Hepatocyte (in vitro differentiated cells): ENCODE data around the gene DIP2C. TPM values are rescaled to one million over a fixed set of nuclear protein-coding genes. Genes with fewer than 3 reads are reported as not detected.

ENCODE experiments used
- DNase-seq: peaks from one replicate; pipeline ENCODE4 v3.0.0-alpha.2; 2016; ENCODE audit warnings: low spot score
- H2AFZ ChIP-seq: fragments of 200-600 bp; sonication (generic); 2 replicates; pipeline ENCODE4 v1.6.0; 2016; ENCODE audit warnings: antibody characterized with exemption, mild to moderate bottlenecking
- H3K27ac ChIP-seq: fragments of 200-600 bp; sonication (generic); 2 replicates; pipeline ENCODE4 v1.5.1; 2016; ENCODE audit warnings: mild to moderate bottlenecking
- H3K27me3 ChIP-seq: fragments of 200-600 bp; sonication (generic); 2 replicates; pipeline ENCODE4 v1.6.1; 2016
- H3K36me3 ChIP-seq: fragments of 200-600 bp; sonication (generic); replicated peaks from 2 replicates; pipeline ENCODE4 v1.5.1; 2016; ENCODE audit warnings: low read depth; ENCODE audit not compliant: insufficient read depth
- H3K4me1 ChIP-seq: fragments of 200-600 bp; sonication (generic); 2 replicates; pipeline ENCODE4 v1.5.1; 2016; ENCODE audit warnings: mild to moderate bottlenecking, moderate library complexity; ENCODE audit not compliant: insufficient read depth
- H3K4me2 ChIP-seq: fragments of 200-600 bp; sonication (generic); 2 replicates; pipeline ENCODE4 v1.6.0; 2016
- H3K4me3 ChIP-seq: fragments of 200-600 bp; sonication (generic); 2 replicates; pipeline ENCODE4 v1.5.1; 2016; ENCODE audit warnings: mild to moderate bottlenecking
- H3K79me2 ChIP-seq: fragments of 200-600 bp; sonication (generic); 2 replicates; pipeline ENCODE4 v1.6.0; 2017; ENCODE audit warnings: mild to moderate bottlenecking
- H3K9me2 ChIP-seq: fragments of 200-600 bp; sonication (generic); replicated peaks from 2 replicates; pipeline ENCODE4 v1.6.0; 2017; ENCODE audit warnings: mild to moderate bottlenecking; ENCODE audit not compliant: insufficient read depth
- H3K9me3 ChIP-seq: fragments of 200-600 bp; sonication (generic); 2 replicates; pipeline ENCODE4 v1.5.1; 2016; ENCODE audit warnings: low read depth, mild to moderate bottlenecking
- H4K20me1 ChIP-seq: fragments of 200-600 bp; sonication (generic); 2 replicates; pipeline ENCODE4 v1.6.0; 2016; ENCODE audit warnings: mild to moderate bottlenecking; ENCODE audit not compliant: insufficient read depth, poor library complexity, severe bottlenecking
- EZH2 ChIP-seq: fragments of 200-600 bp; sonication (generic); IDR thresholded peaks from 2 replicates; pipeline ENCODE4 v1.6.1; 2016; ENCODE audit warnings: antibody characterized with exemption, mild to moderate bottlenecking, borderline replicate concordance
- EZH2phosphoT487 ChIP-seq: fragments of 200-600 bp; sonication (generic); IDR thresholded peaks from one replicate; pipeline ENCODE4 v1.6.1; 2018; ENCODE audit warnings: antibody characterized with exemption, mild to moderate bottlenecking, low read depth, moderate library complexity; ENCODE audit not compliant: unreplicated experiment, severe bottlenecking
- WGBS: methylation state at CpG from one replicate; pipeline ENCODE4 v1.1.6; 2016; ENCODE audit warnings: low lambda C conversion rate; ENCODE audit errors: missing lambda C conversion rate; 5-methylcytosine and 5-hydroxymethylcytosine counted together
- polyA plus RNA-seq: library from polyadenylated mRNA; unstranded; fragments of >200 nt; fragmentation: Nextera tagmentation; extraction: Ambion mirVana; gene quantifications from 2 replicates; pipeline ENCODE4 v1.2.1, GENCODE V29; 2016
- total RNA-seq: library from RNA; depleted of rRNA; stranded (reverse); fragments of >200 nt; gene quantifications from 2 replicates; pipeline ENCODE4 v1.2.3, GENCODE V29; 2014
- TF ChIP-seq, protein P1 (sequence below): fragments of 200-600 bp; sonication (generic); IDR thresholded peaks from 2 replicates; pipeline ENCODE4 v1.5.1; 2016; ENCODE audit warnings: antibody characterized with exemption, mild to moderate bottlenecking; ENCODE audit not compliant: poor library complexity

The DIP2C gene
- total and polyA plus RNA-seq, 2 experiments from 2014 or later: 11.1 to 12.8 TPM

DNA sequence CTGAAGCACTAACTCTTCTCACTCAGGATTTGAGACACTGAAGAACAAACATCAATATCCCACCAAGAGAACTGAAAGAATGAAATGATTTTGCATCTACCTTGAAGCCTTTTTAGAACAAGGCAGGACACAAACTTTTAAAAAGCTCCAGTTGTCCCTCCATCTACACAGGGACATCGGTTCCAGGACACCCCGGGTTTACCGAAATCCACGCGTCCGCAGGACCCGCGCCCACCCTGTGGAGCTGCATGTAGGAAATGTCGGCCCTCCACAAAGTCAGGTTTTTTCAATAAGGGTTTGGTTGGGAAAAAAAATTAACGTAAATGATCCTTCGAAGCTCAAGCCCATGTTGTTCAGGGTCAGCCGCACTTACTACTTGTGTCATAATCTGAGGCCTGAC, 94.0 kb downstream of the DIP2C start:
- no peak for TF ChIP-seq EZH2
- no peak for TF ChIP-seq EZH2phosphoT487
- TF ChIP-seq, protein P1, sequence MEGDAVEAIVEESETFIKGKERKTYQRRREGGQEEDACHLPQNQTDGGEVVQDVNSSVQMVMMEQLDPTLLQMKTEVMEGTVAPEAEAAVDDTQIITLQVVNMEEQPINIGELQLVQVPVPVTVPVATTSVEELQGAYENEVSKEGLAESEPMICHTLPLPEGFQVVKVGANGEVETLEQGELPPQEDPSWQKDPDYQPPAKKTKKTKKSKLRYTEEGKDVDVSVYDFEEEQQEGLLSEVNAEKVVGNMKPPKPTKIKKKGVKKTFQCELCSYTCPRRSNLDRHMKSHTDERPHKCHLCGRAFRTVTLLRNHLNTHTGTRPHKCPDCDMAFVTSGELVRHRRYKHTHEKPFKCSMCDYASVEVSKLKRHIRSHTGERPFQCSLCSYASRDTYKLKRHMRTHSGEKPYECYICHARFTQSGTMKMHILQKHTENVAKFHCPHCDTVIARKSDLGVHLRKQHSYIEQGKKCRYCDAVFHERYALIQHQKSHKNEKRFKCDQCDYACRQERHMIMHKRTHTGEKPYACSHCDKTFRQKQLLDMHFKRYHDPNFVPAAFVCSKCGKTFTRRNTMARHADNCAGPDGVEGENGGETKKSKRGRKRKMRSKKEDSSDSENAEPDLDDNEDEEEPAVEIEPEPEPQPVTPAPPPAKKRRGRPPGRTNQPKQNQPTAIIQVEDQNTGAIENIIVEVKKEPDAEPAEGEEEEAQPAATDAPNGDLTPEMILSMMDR: no peak
- no peaks in the 10 kb centered on the region for H3K36me3 ChIP-seq
- no peak for DNase-seq
- H2AFZ ChIP-seq: no peak overlapping the region
- no peak overlapping the region for H3K27ac ChIP-seq
- no peaks in the 10 kb centered on the region for H3K9me2 ChIP-seq
- H3K79me2 ChIP-seq: peaks cover 78% of the 10 kb centered on the region
- H3K4me1 ChIP-seq: no peaks in the 10 kb centered on the region
- H3K4me2 ChIP-seq: no peak overlapping the region
- 95% methylated on average over 12 of the region's 12 CpGs for WGBS
- no peak overlapping the region for H3K4me3 ChIP-seq
- no peaks in the 10 kb centered on the region for H3K27me3 ChIP-seq
- H4K20me1 ChIP-seq: peaks cover 22% of the 10 kb centered on the region
- H3K9me3 ChIP-seq: no peaks in the 10 kb centered on the region

DNA sequence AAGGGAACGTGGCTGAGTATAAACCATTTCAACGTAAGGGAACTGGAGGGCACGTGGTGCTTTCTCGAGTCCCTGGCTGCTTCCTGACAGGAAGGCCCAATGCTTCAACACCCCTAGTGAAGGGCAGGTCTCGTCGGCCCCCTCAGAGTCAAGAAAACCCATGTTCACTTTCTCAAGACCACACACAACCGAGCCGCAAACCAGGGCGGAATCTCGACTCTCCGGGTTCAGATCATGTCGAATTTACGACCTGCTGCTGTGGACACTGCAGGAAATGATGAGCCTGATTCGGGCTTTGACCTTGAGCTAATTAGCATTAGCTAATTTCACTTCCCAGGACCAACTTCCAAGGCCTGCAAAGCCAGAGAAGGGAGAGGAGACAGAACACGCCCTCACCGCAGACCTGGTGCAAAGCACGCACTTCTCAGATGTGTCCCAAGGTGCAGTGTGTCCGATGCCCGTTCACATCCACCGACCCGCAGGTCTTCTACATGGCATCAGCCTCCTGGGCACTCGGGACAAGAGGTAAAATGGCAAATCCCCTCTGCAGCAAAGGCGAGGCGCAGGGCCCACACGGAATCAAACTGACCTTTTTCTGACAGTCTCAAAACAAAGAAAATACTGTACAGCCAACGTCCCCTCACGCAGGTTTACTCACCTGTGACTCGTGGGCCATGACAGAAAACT, 94.7 kb downstream of the DIP2C start:
- Histone ChIP-seq H3K4me2 (no peak overlapping the region), H3K9me2 (no peaks in the 10 kb centered on the region), H4K20me1 (peaks cover 22% of the 10 kb centered on the region), H3K4me3 (no peak overlapping the region), H3K27ac (no peak overlapping the region), H3K36me3 (no peaks in the 10 kb centered on the region), H3K27me3 (no peaks in the 10 kb centered on the region), H3K79me2 (peaks cover 78% of the 10 kb centered on the region), H3K4me1 (no peaks in the 10 kb centered on the region), H2AFZ (no peak overlapping the region), H3K9me3 (no peaks in the 10 kb centered on the region)
- no peak for DNase-seq
- WGBS: 95% methylated on average over 28 of the region's 28 CpGs
- TF ChIP-seq, protein P1: no peak
- TF ChIP-seq EZH2phosphoT487 (no peak), EZH2 (no peak)

DNA sequence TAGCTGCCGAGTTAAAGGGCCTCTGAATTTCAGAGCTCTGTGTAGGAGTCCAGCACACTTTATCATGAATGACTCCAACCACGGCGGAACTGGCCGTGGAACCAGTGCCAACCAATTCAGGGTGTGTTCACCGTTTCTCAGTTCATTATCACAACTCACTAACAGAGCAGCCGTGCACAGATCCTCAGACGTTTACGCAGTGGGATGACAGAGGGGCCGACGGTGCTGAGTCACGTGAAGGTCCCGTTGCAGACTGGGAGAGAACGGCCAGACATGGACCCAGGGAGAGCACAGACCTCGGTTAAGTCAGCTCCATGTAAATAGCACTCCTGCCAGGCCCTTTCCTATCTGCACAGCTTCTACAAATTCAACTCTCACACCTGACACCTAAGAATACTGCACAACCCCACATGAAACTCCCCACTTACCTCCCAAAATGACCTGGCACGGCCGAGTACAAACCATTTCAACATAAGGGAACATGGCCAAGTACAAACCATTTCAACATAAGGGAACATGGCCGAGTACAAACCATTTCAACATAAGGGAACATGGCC, 95.5 kb downstream of the DIP2C start:
- Histone ChIP-seq H3K4me1 (no peaks in the 10 kb centered on the region), H3K9me3 (no peaks in the 10 kb centered on the region), H3K79me2 (peaks cover 78% of the 10 kb centered on the region), H2AFZ (no peak overlapping the region), H3K27ac (no peak overlapping the region), H3K4me2 (no peak overlapping the region), H3K36me3 (no peaks in the 10 kb centered on the region), H3K27me3 (no peaks in the 10 kb centered on the region), H4K20me1 (peaks cover 17% of the 10 kb centered on the region), H3K9me2 (no peaks in the 10 kb centered on the region), H3K4me3 (no peak overlapping the region)
- peak; percentile 35 for DNase-seq
- 75% methylated on average over 17 of the region's 17 CpGs for WGBS
- TF ChIP-seq EZH2phosphoT487: no peak
- TF ChIP-seq, protein P1: no peak
- no peak for TF ChIP-seq EZH2
